Upper lobe of left lung (tissue), 4 donors: Measurements from ENCODE around the gene ZNF688.

Source experiments
- EP300 ChIP-seq, 4 donors: sonication (generic); formaldehyde crosslinking; IDR thresholded peaks; one replicate each; pipeline ENCODE4 v1.5.1; 2017; ENCODE audit warnings: antibody characterized with exemption in 4 of 4, control low read depth in 2 of 4
- POLR2A ChIP-seq, 4 donors: fragments of 450-650 bp; IDR thresholded peaks; one replicate each; pipeline ENCODE4 v1.5.1; 2016 to 2017; ENCODE audit warnings: antibody characterized with exemption in 4 of 4, mild to moderate bottlenecking in 2 of 4

GRCh38 chr16:30566531-30566930 is 5.0 kb downstream of the ZNF688 start:
- TF ChIP-seq EP300 (IDR thresholded peaks at IDR 0.05) (no peak), POLR2A (IDR thresholded peaks at IDR 0.05) (no peak)
